Esophagus squamous epithelium (tissue), 5 donors: ENCODE measurements around the gene IFNL3. TPM values are rescaled to one million over a fixed set of nuclear protein-coding genes. Genes with fewer than 3 reads are reported as not detected.
"Not testable (repeated sequence)": the region's sequence is repeated elsewhere in the genome, so short reads cannot be mapped to it uniquely, and the experiment has no call there.

Experiments
- DNase-seq: peaks from one replicate; lab custom pipeline; 2025; lab: John Stamatoyannopoulos, UW
- H3K27ac ChIP-seq, 4 donors: fragments of 200-600 bp; sonication (generic); one replicate each; pipeline ENCODE4 v1.5.1; 2016 to 2019; ENCODE audit warnings: mild to moderate bottlenecking in 1 of 4
- H3K27me3 ChIP-seq, 4 donors: fragments of 200-600 bp; sonication (generic); 1 replicate in 3 of 4; 2 replicates in 1 of 4; pipeline versions ENCODE4 v1.5.1 to v1.6.0; 2017 to 2021; ENCODE audit warnings: antibody characterized with exemption in 1 of 4
- H3K36me3 ChIP-seq, 3 donors: fragments of 200-600 bp; sonication (generic); one replicate each; pipeline ENCODE4 v1.5.1; 2016 to 2019
- H3K4me1 ChIP-seq, 3 donors: fragments of 200-600 bp; sonication (generic); one replicate each; pipeline ENCODE4 v1.5.1; 2017 to 2019
- H3K4me3 ChIP-seq, 4 donors: fragments of 200-600 bp; sonication (generic); 1 replicate in 3 of 4; 2 replicates in 1 of 4; pipeline ENCODE4 v1.5.1; 2016 to 2019; ENCODE audit warnings: mild to moderate bottlenecking in 2 of 4, moderate library complexity in 1 of 4
- H3K9me3 ChIP-seq, 3 donors: fragments of 200-600 bp; sonication (generic); one replicate each; pipeline ENCODE4 v1.5.1; 2016 to 2019
- POLR2A ChIP-seq, 4 donors: fragments of 450-650 bp; IDR thresholded peaks; one replicate each; pipeline ENCODE4 v1.6.1; 2017; ENCODE audit warnings: antibody characterized with exemption in 4 of 4, mild to moderate bottlenecking in 4 of 4, moderate library complexity in 3 of 4
- WGBS, 2 donors: methylation state at CpG; one replicate each; pipeline ENCODE4 v1.1.5; 2018; 5-methylcytosine and 5-hydroxymethylcytosine counted together
- intact Hi-C: fragments of 100-400 bp; cut with DNase I; formaldehyde crosslinking; loops from one replicate; pipeline ENCODE4 v1.15.0; 2022
- total RNA-seq, 4 donors: library from RNA; depleted of rRNA; stranded (reverse); fragments of >200 nt; gene quantifications; one replicate each; pipeline ENCODE4 v1.1.0, GENCODE V29; 2016
- TF ChIP-seq, protein P1 (sequence below), 6 experiments: fragments of 450-650 bp in 4 of 6; fragments of 200-600 bp in 2 of 6; sonication (generic) in 2 of 6; IDR thresholded peaks; one replicate each; pipeline ENCODE4 v1.5.1; 2016 to 2019; ENCODE audit warnings: antibody characterized with exemption in 6 of 6, mild to moderate bottlenecking in 4 of 6, moderate library complexity in 4 of 6
- donor health status: DM: yes; HTN: yes; CAD: no.

IFNL3 gene
- not detected for total RNA-seq

DNA sequence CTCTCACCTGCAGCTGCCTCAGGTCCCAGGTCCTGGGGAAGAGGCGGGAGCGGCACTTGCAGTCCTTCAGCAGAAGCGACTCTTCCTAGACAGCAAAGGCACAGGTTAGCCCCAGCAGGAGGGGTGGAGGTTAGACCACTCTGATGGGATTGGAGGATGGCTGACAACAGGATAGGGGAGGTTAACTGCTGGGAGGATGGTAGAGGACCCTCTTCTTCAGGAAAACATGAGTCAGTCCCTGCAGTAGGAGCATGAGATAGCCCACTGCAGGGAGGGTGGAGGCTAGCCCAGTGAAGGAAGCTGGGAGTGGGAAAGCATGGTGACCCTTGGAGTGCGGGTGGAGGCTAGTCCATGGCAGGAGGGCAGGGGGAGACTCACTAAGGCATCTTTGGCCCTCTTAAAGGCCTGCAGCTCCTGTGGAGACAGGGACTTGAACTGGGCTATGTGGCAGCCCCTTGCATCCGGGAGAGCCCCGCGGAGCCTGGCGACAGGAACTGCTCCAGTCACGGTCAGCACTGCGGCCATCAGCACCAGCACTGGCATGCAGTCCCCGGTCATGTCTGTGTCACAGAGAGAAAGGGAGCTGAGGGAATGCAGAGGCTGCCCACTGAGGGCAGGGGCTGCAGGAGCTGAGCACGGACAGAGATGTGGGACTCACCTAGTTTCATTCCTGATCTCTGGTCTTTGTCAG is at the start of gene IFNL3:
TSS of gene IFNL3 (minus strand) at position 597 of the 691 bp plus-strand sequence. CDS start at position 558, 39 bp downstream.
- DNase-seq, H3K9me3 ChIP-seq, H3K4me3 ChIP-seq, H3K36me3 ChIP-seq, H3K27ac ChIP-seq, intact Hi-C loops: not testable (repeated sequence)
- 60 to 93% methylated on average over 1 to 3 of the region's 12 CpGs for WGBS, 2 donors
- H3K27me3 ChIP-seq = peaks cover 8 to 64% (median 13%) of the 10 kb centered on the region in 4 donors
- H3K4me1 ChIP-seq = peaks cover 3 to 13% (median 11%) of the 10 kb centered on the region in 3 donors

DNA sequence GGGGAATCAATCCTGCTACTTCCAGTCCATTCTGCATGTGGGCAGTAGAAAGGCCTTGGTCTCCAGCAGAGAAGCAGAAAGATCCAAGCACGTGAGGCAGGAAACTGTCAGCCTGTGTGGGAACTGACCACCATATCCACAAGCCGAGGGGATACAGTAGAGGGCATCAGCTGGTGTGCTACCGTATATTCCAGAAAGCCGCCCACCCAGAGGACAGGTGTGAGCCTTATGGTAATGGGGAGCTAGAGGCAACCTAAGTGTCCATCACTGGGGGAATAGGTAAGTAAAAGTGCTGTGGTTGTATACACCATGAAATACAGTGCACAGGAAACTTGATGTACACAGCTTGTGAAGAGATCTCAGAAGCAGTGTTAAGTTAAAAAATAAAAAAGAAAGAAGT is 48.6 kb upstream of the IFNL3 start:
- H3K36me3 ChIP-seq = no peaks in the 10 kb centered on the region
- no peak for TF ChIP-seq POLR2A (IDR thresholded peaks at IDR 0.05)
- TF ChIP-seq, protein P1, sequence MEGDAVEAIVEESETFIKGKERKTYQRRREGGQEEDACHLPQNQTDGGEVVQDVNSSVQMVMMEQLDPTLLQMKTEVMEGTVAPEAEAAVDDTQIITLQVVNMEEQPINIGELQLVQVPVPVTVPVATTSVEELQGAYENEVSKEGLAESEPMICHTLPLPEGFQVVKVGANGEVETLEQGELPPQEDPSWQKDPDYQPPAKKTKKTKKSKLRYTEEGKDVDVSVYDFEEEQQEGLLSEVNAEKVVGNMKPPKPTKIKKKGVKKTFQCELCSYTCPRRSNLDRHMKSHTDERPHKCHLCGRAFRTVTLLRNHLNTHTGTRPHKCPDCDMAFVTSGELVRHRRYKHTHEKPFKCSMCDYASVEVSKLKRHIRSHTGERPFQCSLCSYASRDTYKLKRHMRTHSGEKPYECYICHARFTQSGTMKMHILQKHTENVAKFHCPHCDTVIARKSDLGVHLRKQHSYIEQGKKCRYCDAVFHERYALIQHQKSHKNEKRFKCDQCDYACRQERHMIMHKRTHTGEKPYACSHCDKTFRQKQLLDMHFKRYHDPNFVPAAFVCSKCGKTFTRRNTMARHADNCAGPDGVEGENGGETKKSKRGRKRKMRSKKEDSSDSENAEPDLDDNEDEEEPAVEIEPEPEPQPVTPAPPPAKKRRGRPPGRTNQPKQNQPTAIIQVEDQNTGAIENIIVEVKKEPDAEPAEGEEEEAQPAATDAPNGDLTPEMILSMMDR (IDR thresholded peaks at IDR 0.05) = no peak
- peaks cover 0 to 57% (median 0%) of the 10 kb centered on the region in 4 donors for H3K27me3 ChIP-seq
- intact Hi-C loops = no loop called here
- no peaks in the 10 kb centered on the region for H3K4me1 ChIP-seq
- DNase-seq = no peak
- H3K4me3 ChIP-seq = no peak overlapping the region
- H3K27ac ChIP-seq = no peak overlapping the region
- 39 to 83% methylated on average over 3 to 4 of the region's 4 CpGs for WGBS, 2 donors
- no peaks in the 10 kb centered on the region for H3K9me3 ChIP-seq

DNA sequence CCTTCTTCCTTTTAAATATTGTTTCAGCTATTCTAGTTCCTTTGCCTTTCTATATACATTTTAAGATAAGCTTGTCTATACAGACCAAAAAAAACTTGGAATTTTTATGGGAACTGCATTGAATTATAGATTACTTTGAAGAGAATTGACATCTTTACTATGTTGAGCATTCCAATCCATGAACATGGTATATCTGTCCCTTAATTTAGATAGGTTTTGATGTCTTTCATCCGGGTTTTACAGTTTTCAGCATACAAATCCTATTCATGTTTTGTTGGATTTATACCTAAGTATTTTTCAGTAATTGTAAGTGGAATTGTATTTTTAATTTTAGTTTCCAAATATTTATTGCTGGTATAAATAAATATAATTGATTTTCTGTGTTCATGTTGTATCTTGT is 39.2 kb upstream of the IFNL3 start:
- no peaks in the 10 kb centered on the region for H3K4me1 ChIP-seq
- H3K27me3 ChIP-seq = peaks cover 0 to 16% (median 0%) of the 10 kb centered on the region in 4 donors
- no peak for TF ChIP-seq POLR2A (IDR thresholded peaks at IDR 0.05)
- TF ChIP-seq, protein P1 (IDR thresholded peaks at IDR 0.05) = no peak
- H3K4me3 ChIP-seq = no peak overlapping the region
- H3K36me3 ChIP-seq = no peaks in the 10 kb centered on the region
- H3K27ac ChIP-seq = no peak overlapping the region
- no peak for DNase-seq
- 80 to 82% methylated on average over 1 of the region's 1 CpG for WGBS, 2 donors
- intact Hi-C loops = no loop called here
- peaks cover 0 to 21% (median 0%) of the 10 kb centered on the region in 3 donors for H3K9me3 ChIP-seq

DNA sequence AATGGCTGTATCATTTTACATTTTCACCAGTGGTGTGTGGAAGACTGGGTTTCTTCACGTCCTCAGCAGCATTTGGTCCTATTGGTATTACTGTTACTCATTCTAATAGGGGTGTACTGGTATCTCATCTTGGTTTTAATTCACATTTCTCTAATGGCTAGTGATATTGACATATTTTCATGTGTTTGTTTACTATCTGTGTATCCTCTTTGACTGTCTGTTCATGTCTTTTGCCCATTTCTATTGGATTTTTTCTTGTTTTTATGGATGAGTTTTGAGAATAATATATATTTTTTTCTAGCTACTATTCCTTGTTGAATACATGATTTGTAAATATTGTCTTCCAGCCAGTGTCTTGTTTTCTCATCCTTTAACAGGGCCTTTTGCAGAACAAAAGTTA is 37.2 kb upstream of the IFNL3 start:
- 38 to 57% methylated on average over 1 of the region's 1 CpG for WGBS, 2 donors
- Histone ChIP-seq H3K4me1 (no peaks in the 10 kb centered on the region), H3K36me3 (no peaks in the 10 kb centered on the region), H3K4me3 (no peak overlapping the region), H3K9me3 (peaks cover 0 to 21% (median 0%) of the 10 kb centered on the region in 3 donors), H3K27ac (no peak overlapping the region), H3K27me3 (peaks cover 0 to 19% (median 0%) of the 10 kb centered on the region in 4 donors)
- intact Hi-C loops = no loop called here
- DNase-seq = no peak
- no peak for TF ChIP-seq POLR2A (IDR thresholded peaks at IDR 0.05)
- TF ChIP-seq, protein P1 (IDR thresholded peaks at IDR 0.05) = no peak

DNA sequence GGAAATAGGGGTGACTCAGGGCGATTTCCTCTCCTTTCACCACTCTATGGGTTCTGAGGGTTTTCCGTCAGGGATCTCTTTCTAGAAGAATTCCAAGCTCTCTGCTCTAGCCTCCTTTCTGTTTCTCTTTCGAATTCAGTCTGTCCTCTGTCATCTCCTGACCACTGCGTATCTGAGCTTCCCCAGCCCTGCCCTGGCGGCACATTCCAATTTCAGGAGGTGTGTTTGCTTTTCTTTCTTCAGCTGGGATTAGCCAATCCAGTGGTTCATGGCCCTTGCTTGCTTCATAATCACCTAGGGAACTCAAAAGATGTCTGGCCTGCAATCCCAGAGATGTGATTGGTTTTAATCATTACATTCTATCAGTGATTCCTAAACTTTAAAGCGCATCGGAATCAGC is 32.8 kb upstream of the IFNL3 start:
- Histone ChIP-seq H3K4me3 (no peak overlapping the region), H3K9me3 (peaks cover 0 to 9% (median 0%) of the 10 kb centered on the region in 3 donors), H3K4me1 (no peaks in the 10 kb centered on the region), H3K27me3 (peaks cover 0 to 48% (median 0%) of the 10 kb centered on the region in 4 donors), H3K27ac (no peak overlapping the region), H3K36me3 (no peaks in the 10 kb centered on the region)
- no peak for TF ChIP-seq POLR2A (IDR thresholded peaks at IDR 0.05)
- TF ChIP-seq, protein P1 (IDR thresholded peaks at IDR 0.05) = no peak
- 67 to 76% methylated on average over 7 of the region's 7 CpGs for WGBS, 2 donors
- DNase-seq = no peak
- intact Hi-C loops = no loop called here
